ENCODE measurements around the gene RFT1.

GRCh38 chr3:53131096-53131495, 861 bp upstream of the RFT1 start:
- no peak for TF ChIP-seq CTCF (IDR thresholded peaks at IDR 0.05)
- TF ChIP-seq POLR2A (IDR thresholded peaks at IDR 0.05): no peak
